ENCODE data around the gene LUZP2. TPM values are rescaled to one million over a fixed set of nuclear protein-coding genes. Genes with fewer than 3 reads are reported as not detected.

Gene LUZP2
- total RNA-seq, 4 donors from 2014 or later: under 0.01 TPM; not detected in 3

DNA sequence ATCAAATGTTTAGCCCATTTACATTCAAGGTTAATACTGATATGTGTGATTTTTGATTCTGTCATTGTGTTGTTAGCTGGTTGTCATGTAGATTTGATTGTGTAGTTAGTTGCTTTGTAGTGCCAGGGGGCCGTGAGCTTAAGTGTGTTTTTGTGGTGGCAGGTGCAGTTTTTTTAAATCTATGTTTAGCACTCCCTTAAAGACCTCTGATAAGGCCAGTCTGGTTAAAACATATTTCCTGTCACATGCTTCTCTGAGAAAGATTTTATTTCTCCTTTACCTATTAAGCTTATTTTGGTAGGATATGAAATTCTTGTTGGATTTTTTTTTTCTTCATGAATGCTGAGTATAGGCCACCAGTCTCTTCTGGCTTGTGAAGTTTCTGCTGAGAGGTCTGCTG, 540.6 kb downstream of the LUZP2 start:
- Histone ChIP-seq H3K36me3 (no peaks in the 10 kb centered on the region), H3K27me3 (no peaks in the 10 kb centered on the region), H3K27ac (no peak overlapping the region), H3K9me3 (no peaks in the 10 kb centered on the region), H3K4me3 (no peak overlapping the region), H3K4me1 (no peaks in the 10 kb centered on the region)
- no peak for DNase-seq (ENCODE audit: low spot score in 2 of 2)
- TF ChIP-seq, protein P1, sequence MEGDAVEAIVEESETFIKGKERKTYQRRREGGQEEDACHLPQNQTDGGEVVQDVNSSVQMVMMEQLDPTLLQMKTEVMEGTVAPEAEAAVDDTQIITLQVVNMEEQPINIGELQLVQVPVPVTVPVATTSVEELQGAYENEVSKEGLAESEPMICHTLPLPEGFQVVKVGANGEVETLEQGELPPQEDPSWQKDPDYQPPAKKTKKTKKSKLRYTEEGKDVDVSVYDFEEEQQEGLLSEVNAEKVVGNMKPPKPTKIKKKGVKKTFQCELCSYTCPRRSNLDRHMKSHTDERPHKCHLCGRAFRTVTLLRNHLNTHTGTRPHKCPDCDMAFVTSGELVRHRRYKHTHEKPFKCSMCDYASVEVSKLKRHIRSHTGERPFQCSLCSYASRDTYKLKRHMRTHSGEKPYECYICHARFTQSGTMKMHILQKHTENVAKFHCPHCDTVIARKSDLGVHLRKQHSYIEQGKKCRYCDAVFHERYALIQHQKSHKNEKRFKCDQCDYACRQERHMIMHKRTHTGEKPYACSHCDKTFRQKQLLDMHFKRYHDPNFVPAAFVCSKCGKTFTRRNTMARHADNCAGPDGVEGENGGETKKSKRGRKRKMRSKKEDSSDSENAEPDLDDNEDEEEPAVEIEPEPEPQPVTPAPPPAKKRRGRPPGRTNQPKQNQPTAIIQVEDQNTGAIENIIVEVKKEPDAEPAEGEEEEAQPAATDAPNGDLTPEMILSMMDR (IDR thresholded peaks at IDR 0.05): no peak
- no peak for TF ChIP-seq POLR2A (IDR thresholded peaks at IDR 0.05)
- no peak for TF ChIP-seq EP300 (IDR thresholded peaks at IDR 0.05)
- WGBS, 2 donors: 61 to 76% methylated on average over 1 of the region's 1 CpG

- DNase-seq (ENCODE audit: low spot score in 2 of 2): no peak
- Histone ChIP-seq H3K27ac (no peak overlapping the region), H3K9me3 (no peaks in the 10 kb centered on the region), H3K4me3 (no peak overlapping the region), H3K36me3 (no peaks in the 10 kb centered on the region), H3K4me1 (no peaks in the 10 kb centered on the region), H3K27me3 (no peaks in the 10 kb centered on the region)
- TF ChIP-seq, protein P1 (IDR thresholded peaks at IDR 0.05): no peak
- no peak for TF ChIP-seq EP300 (IDR thresholded peaks at IDR 0.05)
- TF ChIP-seq POLR2A (IDR thresholded peaks at IDR 0.05): no peak
Observed at GRCh38 chr11:25038131-25038530, 541.3 kb downstream of the LUZP2 start.

- WGBS, 2 donors: 92 to 100% methylated on average over 2 of the region's 2 CpGs
- Histone ChIP-seq H3K27ac (no peak overlapping the region), H3K4me3 (no peak overlapping the region), H3K27me3 (no peaks in the 10 kb centered on the region), H3K36me3 (no peaks in the 10 kb centered on the region), H3K9me3 (no peaks in the 10 kb centered on the region), H3K4me1 (no peaks in the 10 kb centered on the region)
- DNase-seq (ENCODE audit: low spot score in 2 of 2): no peak
- TF ChIP-seq POLR2A (IDR thresholded peaks at IDR 0.05) (no peak), EP300 (IDR thresholded peaks at IDR 0.05) (no peak)
- TF ChIP-seq, protein P1 (IDR thresholded peaks at IDR 0.05): no peak
Observed at GRCh38 chr11:25039165-25039564, 542.3 kb downstream of the LUZP2 start.

DNA sequence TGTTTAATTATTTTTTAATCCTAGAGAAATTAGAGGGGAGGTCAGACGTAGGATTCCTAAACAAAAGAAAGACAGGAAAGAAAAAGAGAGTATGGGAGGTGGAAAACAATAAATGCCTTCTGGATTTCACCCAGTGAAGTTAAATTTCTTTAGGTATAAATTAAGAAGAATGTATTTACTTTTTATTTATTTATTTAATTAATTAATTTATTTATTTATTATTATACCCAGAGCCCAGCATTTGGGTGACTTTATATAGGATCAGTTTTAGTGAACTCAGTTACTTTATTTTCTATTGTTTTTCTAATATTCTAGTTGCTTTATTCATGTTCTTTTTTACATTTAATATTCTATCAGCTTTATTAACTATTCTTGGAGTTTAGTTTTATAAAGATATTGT, 551.8 kb downstream of the LUZP2 start:
- H3K27me3 ChIP-seq: no peaks in the 10 kb centered on the region
- WGBS, 2 donors: 79 to 81% methylated on average over 1 of the region's 1 CpG
- H3K27ac ChIP-seq: no peak overlapping the region
- H3K4me1 ChIP-seq: no peaks in the 10 kb centered on the region
- no peak overlapping the region for H3K4me3 ChIP-seq
- no peak for DNase-seq (ENCODE audit: low spot score in 2 of 2)
- no peaks in the 10 kb centered on the region for H3K36me3 ChIP-seq
- no peaks in the 10 kb centered on the region for H3K9me3 ChIP-seq
- TF ChIP-seq POLR2A (IDR thresholded peaks at IDR 0.05) (no peak), EP300 (IDR thresholded peaks at IDR 0.05) (no peak)
- TF ChIP-seq, protein P1 (IDR thresholded peaks at IDR 0.05): no peak

DNA sequence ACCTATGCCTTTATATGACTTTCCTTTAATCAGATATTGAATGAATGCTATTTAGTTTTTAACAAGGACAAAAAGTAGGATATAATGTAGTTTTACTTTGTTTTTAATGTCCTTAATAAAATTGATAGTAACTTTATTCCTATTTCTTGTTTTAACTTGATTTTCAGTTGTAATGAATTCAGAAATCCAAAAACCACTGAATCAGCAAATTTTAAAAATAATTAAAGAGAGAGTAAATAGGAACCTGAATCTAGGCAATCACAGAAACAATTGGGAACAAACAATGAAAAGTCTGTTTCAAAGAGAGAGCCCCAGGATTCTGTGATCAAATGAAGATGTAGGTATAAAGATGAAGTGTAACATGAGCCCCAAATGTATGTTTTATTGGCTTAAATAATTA, 556.0 kb downstream of the LUZP2 start:
- DNase-seq (ENCODE audit: low spot score in 2 of 2): no peak
- H3K9me3 ChIP-seq: no peaks in the 10 kb centered on the region
- H3K4me1 ChIP-seq: no peaks in the 10 kb centered on the region
- no peaks in the 10 kb centered on the region for H3K27me3 ChIP-seq
- no peaks in the 10 kb centered on the region for H3K36me3 ChIP-seq
- TF ChIP-seq POLR2A (IDR thresholded peaks at IDR 0.05) (no peak), EP300 (IDR thresholded peaks at IDR 0.05) (no peak)
- H3K27ac ChIP-seq: no peak overlapping the region
- H3K4me3 ChIP-seq: no peak overlapping the region

GRCh38 chr11:25057861-25058260, 561.0 kb downstream of the LUZP2 start:
- Histone ChIP-seq H3K9me3 (no peaks in the 10 kb centered on the region), H3K4me3 (no peak overlapping the region), H3K36me3 (no peaks in the 10 kb centered on the region), H3K27me3 (no peaks in the 10 kb centered on the region), H3K4me1 (no peaks in the 10 kb centered on the region), H3K27ac (no peak overlapping the region)
- no peak for TF ChIP-seq POLR2A (IDR thresholded peaks at IDR 0.05)
- TF ChIP-seq, protein P1 (IDR thresholded peaks at IDR 0.05): no peak
- no peak for TF ChIP-seq EP300 (IDR thresholded peaks at IDR 0.05)
- DNase-seq (ENCODE audit: low spot score in 2 of 2): no peak

All from tibial nerve (tissue), 4 donors.